Panc1 (cell line): Measurements from ENCODE around the gene SYT13.

Source experiments
- CTCF ChIP-seq: fragments of 450-650 bp; IDR thresholded peaks from 2 replicates; pipeline ENCODE4 v1.5.1; 2017; ENCODE audit warnings: mild to moderate bottlenecking
- POLR2AphosphoS5 ChIP-seq: IDR thresholded peaks from 2 replicates; pipeline ENCODE4 v1.6.1; 2012; ENCODE audit warnings: mild to moderate bottlenecking, low read depth, low read length, moderate library complexity
- REST ChIP-seq, 2 experiments: IDR thresholded peaks; 2 replicates each; pipeline ENCODE4 v1.6.1; 2011 to 2012; ENCODE audit warnings: low read depth in 2 of 2, control low read depth in 1 of 2, low read length in 1 of 2, mild to moderate bottlenecking in 1 of 2, moderate library complexity in 1 of 2; ENCODE audit not compliant: insufficient read depth in 1 of 2
- TCF7L2 ChIP-seq: IDR thresholded peaks from 2 replicates; pipeline ENCODE4 v1.6.1; 2011; ENCODE audit warnings: mild to moderate bottlenecking, low read depth, low read length, inconsistent platforms

- TF ChIP-seq CTCF (no peak), POLR2AphosphoS5 (no peak), REST (IDR thresholded peaks at IDR 0.05; ENCODE audit: insufficient read depth in 1 of 2, low read depth in 2 of 2, low read length in 1 of 2) (no peak), TCF7L2 (no peak)
Measured at GRCh38 chr11:45247433-45247832, 38.7 kb downstream of the SYT13 start.
